Endothelial cell of umbilical vein (primary cell): ENCODE data around the gene MAMDC2. TPM values are rescaled to one million over a fixed set of nuclear protein-coding genes. Genes with fewer than 3 reads are reported as not detected.

ENCODE experiments used
- BruUV-seq: library from RNA; stranded (reverse); fragments of 400-500 nt; replicated peaks from 2 replicates; lab custom pipeline; 2021; lab: Mats Ljungman, UMichigan
- CTCF ChIA-PET: fragments of 300-600, 350-600 bp; sonication (Branson Sonifier 250); formaldehyde crosslinking; loops from one replicate; lab custom pipeline; 2021; ENCODE audit warnings: antibody characterized with exemption, inconsistent platforms; lab: Charles Lee
- POLR2A ChIA-PET: fragments of 300-600, 350-600 bp; sonication (Branson Sonifier 250); formaldehyde crosslinking; loops from one replicate; lab custom pipeline; 2021; ENCODE audit warnings: antibody characterized with exemption, inconsistent platforms; lab: Charles Lee
- DNase-seq: peaks from one replicate; pipeline ENCODE4 v3.0.0-alpha.2; 2011; ENCODE audit warnings: low read depth, low spot score
- FAIRE-seq: peaks from 2 replicates; lab custom pipeline; 2011; peaks lifted over from hg19 to GRCh38; lab: Jason Lieb, UNC
- H2AFZ ChIP-seq: 2 replicates; pipeline ENCODE4 v1.6.0; 2012; ENCODE audit warnings: low read depth, low read length, control low read depth, inconsistent platforms
- H3K27ac ChIP-seq: 2 replicates; pipeline ENCODE4 v1.5.1; 2011; ENCODE audit warnings: low read depth, mild to moderate bottlenecking, control low read depth, low read length, moderate library complexity; ENCODE audit not compliant: insufficient read depth
- H3K27me3 ChIP-seq, 2 experiments: 2 replicates each; pipeline versions ENCODE4 v1.6.0 to v1.6.1; 2011; ENCODE audit warnings: low read length in 2 of 2, mixed read lengths in 1 of 2; ENCODE audit not compliant: control insufficient read depth in 2 of 2, insufficient read depth in 2 of 2
- H3K36me3 ChIP-seq, 2 experiments: 2 replicates in 1 of 2; 3 replicates in 1 of 2; pipeline ENCODE4 v1.5.1; 2011; ENCODE audit warnings: low read length in 2 of 2, mild to moderate bottlenecking in 1 of 2, moderate library complexity in 1 of 2; ENCODE audit not compliant: control insufficient read depth in 2 of 2, insufficient read depth in 2 of 2; ENCODE audit errors: extremely low read depth in 1 of 2
- H3K4me1 ChIP-seq: 3 replicates; pipeline ENCODE4 v1.5.1; 2011; ENCODE audit warnings: mild to moderate bottlenecking, low read length; ENCODE audit not compliant: control insufficient read depth, insufficient read depth; ENCODE audit errors: extremely low read depth
- H3K4me2 ChIP-seq: 2 replicates; pipeline ENCODE4 v1.6.1; 2011; ENCODE audit warnings: low read length, control low read depth, mixed read lengths; ENCODE audit not compliant: insufficient read depth
- H3K4me3 ChIP-seq, 3 experiments: fragments of 200-600 bp in 1 of 3; sonication (generic), shearing (Covaris generic) in 1 of 3; replicated peaks in 1 of 3; 2 replicates each; pipeline ENCODE4 v1.5.1; 2011 to 2016; ENCODE audit warnings: control low read depth in 3 of 3, low read length in 3 of 3, mild to moderate bottlenecking in 2 of 3, inconsistent platforms in 1 of 3, low read depth in 1 of 3, moderate library complexity in 1 of 3; ENCODE audit not compliant: insufficient read depth in 1 of 3
- H3K79me2 ChIP-seq: 2 replicates; pipeline ENCODE4 v1.6.0; 2012; ENCODE audit warnings: low read length, inconsistent platforms; ENCODE audit not compliant: control insufficient read depth, insufficient read depth
- H3K9ac ChIP-seq: replicated peaks from 2 replicates; pipeline ENCODE3; 2011; ENCODE audit warnings: low read length, control low read depth; ENCODE audit not compliant: insufficient read depth; ENCODE audit errors: extremely low read depth
- H3K9me1 ChIP-seq: replicated peaks from 3 replicates; pipeline ENCODE4 v1.6.0; 2011; ENCODE audit warnings: mild to moderate bottlenecking, low read length; ENCODE audit not compliant: control insufficient read depth, insufficient read depth; ENCODE audit errors: extremely low read depth
- H3K9me3 ChIP-seq: replicated peaks from 2 replicates; pipeline ENCODE4 v1.5.1; 2012; ENCODE audit warnings: low read length, inconsistent platforms; ENCODE audit not compliant: control insufficient read depth, insufficient read depth
- H4K20me1 ChIP-seq: replicated peaks from 2 replicates; pipeline ENCODE3; 2011; ENCODE audit warnings: mild to moderate bottlenecking, low read length; ENCODE audit not compliant: control insufficient read depth, insufficient read depth; ENCODE audit errors: extremely low read depth
- CTCF ChIP-seq, 2 donors: IDR thresholded peaks; 1 replicate in 1 of 2; 2 replicates in 1 of 2; pipeline ENCODE4 v1.5.1; 2011; ENCODE audit warnings: low read length in 2 of 2, mild to moderate bottlenecking in 2 of 2, moderate library complexity in 2 of 2, control low read depth in 1 of 2, inconsistent platforms in 1 of 2, low read depth in 1 of 2; ENCODE audit not compliant: insufficient read depth in 1 of 2; ENCODE audit errors: extremely low read depth in 1 of 2
- EZH2 ChIP-seq: IDR thresholded peaks from 2 replicates; pipeline ENCODE4 v1.6.1; 2012; ENCODE audit warnings: borderline replicate concordance, low read depth, mild to moderate bottlenecking, moderate library complexity, low read length, inconsistent platforms; ENCODE audit not compliant: severe bottlenecking
- GATA2 ChIP-seq: IDR thresholded peaks from 2 replicates; pipeline ENCODE4 v1.7.0; 2011; ENCODE audit warnings: low read depth, mild to moderate bottlenecking, moderate library complexity, mixed read lengths, low read length; ENCODE audit not compliant: insufficient read length, insufficient read depth
- JUN ChIP-seq: IDR thresholded peaks from 2 replicates; pipeline ENCODE4 v1.6.1; 2011; ENCODE audit warnings: borderline replicate concordance, low read depth; ENCODE audit not compliant: insufficient read length, insufficient read depth
- MAX ChIP-seq: IDR thresholded peaks from 2 replicates; pipeline ENCODE4 v1.6.1; 2011; ENCODE audit not compliant: insufficient read depth, insufficient read length
- MYC ChIP-seq: IDR thresholded peaks from one replicate; pipeline ENCODE4 v1.6.1; 2011; ENCODE audit warnings: mild to moderate bottlenecking, low read depth, low read length
- POLR2A ChIP-seq: IDR thresholded peaks from 2 replicates; pipeline ENCODE4 v1.6.1; 2012; ENCODE audit warnings: low read depth, mild to moderate bottlenecking, control low read depth, low read length
- POLR2AphosphoS5 ChIP-seq: IDR thresholded peaks from 2 replicates; pipeline ENCODE4 v1.6.1; 2012; ENCODE audit warnings: low read depth, mild to moderate bottlenecking, control low read depth, low read length, moderate library complexity; ENCODE audit not compliant: insufficient read depth
- dilution Hi-C: fragments of 300-500 bp; cut with MboI; formaldehyde crosslinking; loops from one replicate; pipeline ENCODE4 v1.15.0; 2019; ENCODE audit warnings: low sequenced_read_pairs; ENCODE audit not compliant: extremely low pct_ligation_motif_present
- intact Hi-C: fragments of 100-400 bp; cut with micrococcal nuclease; formaldehyde crosslinking; loops from one replicate; pipeline ENCODE4 v1.10.0; 2022
- polyA plus RNA-seq, 4 experiments: library from polyadenylated mRNA; depleted of rRNA in 3 of 4; stranded (reverse) in 3 of 4; unstranded in 1 of 4; fragments of >200 nt; gene quantifications; 2 replicates each; pipeline versions ENCODE4 v1.2.1 to v1.2.3, GENCODE V29; 2011 to 2012; ENCODE audit warnings: missing spikeins in 1 of 4
- total RNA-seq: library from RNA; stranded (reverse); gene quantifications from 2 replicates; pipeline ENCODE4 v1.2.3, GENCODE V29; 2021

MAMDC2 gene
- total and polyA plus RNA-seq, 2 donors (not counting 3 experiments of a cell fraction or from before 2014, with no cell fraction given): 0.60 to 1.1 TPM

DNA sequence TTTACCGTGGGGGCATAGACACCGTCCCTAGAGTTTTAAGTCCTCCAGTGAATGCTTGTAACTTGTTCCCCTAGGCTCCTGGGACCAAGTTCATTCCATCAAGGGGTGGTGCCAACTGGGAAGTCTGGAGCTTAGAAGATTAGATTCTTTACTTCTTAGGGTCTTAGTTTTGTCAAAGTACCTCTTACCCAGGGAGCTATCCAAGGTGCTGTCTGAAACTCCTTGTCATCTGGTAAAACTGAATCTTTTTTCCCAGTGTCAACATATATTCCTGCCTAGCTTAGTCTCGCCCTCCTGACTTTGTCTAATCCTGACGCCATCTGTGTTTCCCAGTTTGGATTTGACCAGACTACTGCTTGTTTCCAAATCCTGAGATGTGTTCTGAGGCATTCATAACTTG is 41.6 kb downstream of the MAMDC2 start:
- CTCF ChIA-PET: interaction anchor here (0.6 to 6.9 kb wide), 4 partner anchors 9 to 27 kb away, joined by 3 to 61 read pairs (median 4); no protein-coding TSS in a partner anchor
- no TSS peak for BruUV-seq
- dilution Hi-C loops: no loop called here
- Histone ChIP-seq H3K9me3 (no peaks in the 10 kb centered on the region), H3K4me3 (no peak overlapping the region), H3K4me2 (no peak overlapping the region), H3K27me3 (peaks cover 0 to 5% of the 10 kb centered on the region in 2 experiments), H4K20me1 (no peaks in the 10 kb centered on the region), H3K36me3 (no peaks in the 10 kb centered on the region), H2AFZ (no peak overlapping the region), H3K9ac (no peak overlapping the region), H3K4me1 (no peaks in the 10 kb centered on the region), H3K27ac (no peak overlapping the region), H3K79me2 (no peaks in the 10 kb centered on the region), H3K9me1 (no peaks in the 10 kb centered on the region)
- FAIRE-seq: no peak
- DNase-seq: peak; percentile 44
- intact Hi-C loops: no loop called here
- POLR2A ChIA-PET: no interaction called here
- TF ChIP-seq MAX (no peak), POLR2A (no peak), CTCF (IDR thresholded peaks at IDR 0.05; ENCODE audit: extremely low read depth in 1 of 2, insufficient read depth in 1 of 2, low read depth in 1 of 2, low read length in 2 of 2) (no peak), POLR2AphosphoS5 (no peak), EZH2 (no peak)

DNA sequence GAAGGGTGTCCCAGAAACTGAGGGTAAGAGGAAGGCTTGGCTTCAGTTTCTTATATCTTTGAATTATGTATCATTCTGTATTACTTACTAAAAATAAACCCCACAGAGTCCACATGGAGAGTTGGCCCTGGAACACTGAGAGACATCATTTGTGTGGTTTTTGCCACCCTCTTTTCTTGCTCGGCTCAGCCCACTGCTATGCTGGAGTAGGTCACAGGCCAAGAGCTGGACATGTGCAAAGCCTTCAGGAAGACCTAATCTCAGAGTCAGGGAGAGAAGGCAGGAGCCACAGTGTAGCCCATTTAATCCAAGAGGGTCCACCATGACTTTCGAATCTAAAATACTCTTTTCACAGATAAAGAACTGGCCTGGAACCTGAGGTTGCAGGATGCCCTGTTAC is 47.5 kb downstream of the MAMDC2 start:
- dilution Hi-C loops (no loop called here), intact Hi-C loops (no loop called here)
- BruUV-seq: no TSS peak
- Histone ChIP-seq H4K20me1 (no peaks in the 10 kb centered on the region), H2AFZ (no peak overlapping the region), H3K9me3 (no peaks in the 10 kb centered on the region), H3K79me2 (no peaks in the 10 kb centered on the region), H3K36me3 (no peaks in the 10 kb centered on the region), H3K9me1 (no peaks in the 10 kb centered on the region), H3K4me1 (no peaks in the 10 kb centered on the region), H3K9ac (no peak overlapping the region), H3K4me3 (no peak overlapping the region), H3K27me3 (peaks cover 0 to 5% of the 10 kb centered on the region in 2 experiments), H3K27ac (no peak overlapping the region), H3K4me2 (no peak overlapping the region)
- ChIA-PET POLR2A (no interaction called here), CTCF (interaction anchor here (6.9 kb wide), 1 partner anchor 21 kb away, joined by 61 read pairs; no protein-coding TSS in a partner anchor)
- TF ChIP-seq POLR2A: no peak
- no peak for TF ChIP-seq CTCF (IDR thresholded peaks at IDR 0.05; ENCODE audit: extremely low read depth in 1 of 2, insufficient read depth in 1 of 2, low read depth in 1 of 2, low read length in 2 of 2)
- TF ChIP-seq JUN: no peak
- TF ChIP-seq GATA2: no peak
- no peak for TF ChIP-seq POLR2AphosphoS5
- no peak for TF ChIP-seq MYC
- no peak for TF ChIP-seq MAX
- no peak for TF ChIP-seq EZH2
- no peak for DNase-seq
- FAIRE-seq: no peak
